Transverse colon (tissue), 4 donors: ENCODE data around the gene LAMB1. TPM values are rescaled to one million over a fixed set of nuclear protein-coding genes. Genes with fewer than 3 reads are reported as not detected.

Experiments
- DNase-seq: peaks from one replicate; pipeline ENCODE4 v3.0.0-alpha.2; 2019
- H3K27ac ChIP-seq, 4 donors: fragments of 200-600 bp; sonication (generic); 2 replicates each; pipeline ENCODE4 v1.5.1; 2016 to 2018; ENCODE audit warnings: inconsistent platforms in 4 of 4
- H3K27me3 ChIP-seq: fragments of 200-600 bp; sonication (generic); 2 replicates; pipeline ENCODE4 v1.5.1; 2017; ENCODE audit warnings: inconsistent platforms
- H3K36me3 ChIP-seq, 4 donors: fragments of 200-600 bp; sonication (generic); 2 replicates each; pipeline ENCODE4 v1.5.1; 2017 to 2019; ENCODE audit warnings: inconsistent platforms in 4 of 4
- H3K4me1 ChIP-seq, 4 donors: fragments of 200-600 bp; sonication (generic); 2 replicates each; pipeline ENCODE4 v1.5.1; 2017 to 2020; ENCODE audit warnings: inconsistent platforms in 4 of 4
- H3K4me3 ChIP-seq, 4 donors: fragments of 200-600 bp; sonication (generic); 1 replicate in 1 of 4; 2 replicates in 3 of 4; pipeline versions ENCODE4 v1.5.1 to v1.6.1; 2017 to 2019; ENCODE audit warnings: inconsistent platforms in 4 of 4
- H3K9me3 ChIP-seq, 2 donors: fragments of 200-600 bp; sonication (generic); 2 replicates each; pipeline ENCODE4 v1.5.1; 2017 to 2019; ENCODE audit warnings: inconsistent platforms in 2 of 2
- CTCF ChIP-seq, 5 experiments: fragments of 200-600 bp in 3 of 5; fragments of 450-650 bp in 2 of 5; sonication (generic) in 3 of 5; IDR thresholded peaks; 1 replicate in 2 of 5; 2 replicates in 3 of 5; pipeline ENCODE4 v1.5.1; 2016 to 2017; ENCODE audit warnings: antibody characterized with exemption in 5 of 5, inconsistent platforms in 3 of 5, mild to moderate bottlenecking in 2 of 5, moderate library complexity in 1 of 5
- EP300 ChIP-seq: sonication (generic); formaldehyde crosslinking; IDR thresholded peaks from one replicate; pipeline ENCODE4 v1.6.1; 2017; ENCODE audit warnings: antibody characterized with exemption, low read depth
- POLR2A ChIP-seq: fragments of 450-650 bp; IDR thresholded peaks from one replicate; pipeline ENCODE4 v1.6.1; 2016; ENCODE audit warnings: antibody characterized with exemption, mild to moderate bottlenecking, moderate library complexity
- POLR2AphosphoS5 ChIP-seq, 3 donors: sonication (generic); formaldehyde crosslinking; IDR thresholded peaks; one replicate each; pipeline ENCODE4 v1.6.1; 2016; ENCODE audit warnings: antibody characterized with exemption in 3 of 3
- WGBS, 2 donors: methylation state at CpG; one replicate each; pipeline ENCODE4 v1.1.5; 2018; ENCODE audit warnings: low coverage in 1 of 2; 5-methylcytosine and 5-hydroxymethylcytosine counted together
- in situ Hi-C, 4 donors: fragments of 200-750 bp; cut with MboI; loops; one replicate each; pipeline versions ENCODE4 v1.15.0 to v1.15.1; 2017; ENCODE audit warnings: low sequenced_read_pairs in 3 of 4, low pct_ligation_motif_present in 1 of 4, low pct_unique_long_range_greater_than_20kb in 1 of 4
- intact Hi-C: fragments of 100-400 bp; cut with DNase I; formaldehyde crosslinking; loops from one replicate; pipeline ENCODE4 v1.15.1; 2023; ENCODE audit warnings: low total_unique reads
- total RNA-seq, 4 donors: library from RNA; depleted of rRNA; stranded (reverse); fragments of >200 nt; gene quantifications; one replicate each; pipeline ENCODE4 v1.1.0, GENCODE V29; 2016

The LAMB1 gene
- total RNA-seq, 4 donors from 2014 or later: 54.2 to 119 (median 90.3) TPM

GRCh38 chr7:107953265-107953923, 49.6 kb downstream of the LAMB1 start:
- in situ Hi-C loops (no loop called here), intact Hi-C loops (no loop called here)
- WGBS, 2 donors: 72 to 75% methylated on average over 10 of the region's 10 CpGs
- DNase-seq: no peak
- peak overlapping the region in 3 of 4 donors; percentile 48 to 61 (median 58) for H3K27ac ChIP-seq
- no peaks in the 10 kb centered on the region for H3K27me3 ChIP-seq
- H3K9me3 ChIP-seq: no peaks in the 10 kb centered on the region
- peaks cover 0 to 12% (median 3%) of the 10 kb centered on the region in 4 donors for H3K36me3 ChIP-seq
- peaks cover 0 to 21% (median 3%) of the 10 kb centered on the region in 4 donors for H3K4me1 ChIP-seq
- no peak for TF ChIP-seq CTCF (IDR thresholded peaks at IDR 0.05)
- TF ChIP-seq EP300: no peak
- TF ChIP-seq POLR2A: no peak
- TF ChIP-seq POLR2AphosphoS5 (IDR thresholded peaks at IDR 0.05): no peak
- H3K4me3 ChIP-seq: no peak overlapping the region

DNA sequence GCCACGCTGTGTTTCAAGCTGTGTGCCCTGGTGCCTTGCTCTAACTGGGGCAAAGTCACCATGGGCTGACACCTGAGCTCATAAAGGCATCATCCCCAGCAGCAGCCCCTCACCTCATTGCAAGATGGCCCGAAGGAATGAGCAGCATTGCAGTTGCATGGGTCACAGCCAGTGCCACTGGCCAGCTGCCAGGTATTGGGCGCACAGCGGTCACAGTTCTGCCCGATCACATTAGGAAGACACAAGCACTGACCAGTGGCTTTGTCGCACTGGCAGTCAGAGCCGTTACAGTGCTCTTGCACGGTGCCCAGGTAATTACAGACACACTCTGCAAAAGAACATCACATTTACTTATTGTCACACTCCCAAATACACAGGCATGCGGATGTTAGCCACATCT, 51.1 kb downstream of the LAMB1 start:
- Histone ChIP-seq H3K27me3 (no peaks in the 10 kb centered on the region), H3K4me3 (no peak overlapping the region), H3K4me1 (peaks cover 0 to 10% (median 0%) of the 10 kb centered on the region in 4 donors), H3K36me3 (peaks cover 0 to 12% (median 3%) of the 10 kb centered on the region in 4 donors), H3K27ac (peak overlapping the region in 3 of 4 donors; percentile 48 to 61 (median 58)), H3K9me3 (no peaks in the 10 kb centered on the region)
- WGBS, 2 donors: 86 to 91% methylated on average over 1 to 9 of the region's 9 CpGs
- no peak for TF ChIP-seq POLR2AphosphoS5 (IDR thresholded peaks at IDR 0.05)
- no peak for TF ChIP-seq EP300
- no peak for TF ChIP-seq CTCF (IDR thresholded peaks at IDR 0.05)
- TF ChIP-seq POLR2A: no peak
- no peak for DNase-seq
- intact Hi-C loops (no loop called here), in situ Hi-C loops (no loop called here)

DNA sequence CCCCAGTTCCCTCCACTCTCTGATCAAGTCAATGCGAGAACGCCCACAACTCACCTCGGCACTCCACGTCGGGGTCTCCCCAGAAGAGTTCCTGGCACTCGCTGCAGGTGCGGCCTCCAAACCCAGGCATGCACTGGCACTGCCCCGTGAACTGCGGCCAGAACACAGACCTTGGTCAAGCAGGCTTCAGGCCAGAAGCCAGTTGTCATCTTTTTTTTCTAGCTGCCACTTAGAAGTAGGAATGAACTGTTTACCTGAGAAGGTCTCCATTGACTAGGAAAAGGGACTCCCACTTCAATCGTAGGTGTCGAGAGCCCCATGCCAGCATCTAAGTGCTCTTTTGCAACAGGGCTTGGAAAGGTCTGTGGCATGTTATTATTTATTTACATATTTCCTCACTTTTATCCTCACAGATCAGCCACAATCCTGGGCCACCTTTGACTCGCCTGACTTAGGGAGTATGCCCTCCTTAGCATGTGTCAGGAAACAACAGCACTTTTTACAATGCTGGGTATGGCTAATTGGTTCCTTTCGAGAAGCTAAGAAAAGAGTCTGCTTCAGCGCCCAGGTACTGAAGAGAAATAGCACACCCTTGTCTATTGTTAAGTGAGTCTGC, 51.7 kb downstream of the LAMB1 start:
- H3K36me3 ChIP-seq: peaks cover 0 to 12% (median 3%) of the 10 kb centered on the region in 4 donors
- H3K9me3 ChIP-seq: no peaks in the 10 kb centered on the region
- 76 to 92% methylated on average over 5 to 14 of the region's 14 CpGs for WGBS, 2 donors
- in situ Hi-C loops: no loop called here
- H3K27me3 ChIP-seq: no peaks in the 10 kb centered on the region
- intact Hi-C loops: no loop called here
- no peak for DNase-seq
- H3K4me3 ChIP-seq: no peak overlapping the region
- peaks cover 0 to 9% (median 0%) of the 10 kb centered on the region in 4 donors for H3K4me1 ChIP-seq
- peak overlapping the region in 2 of 4 donors; percentile 48 to 61 for H3K27ac ChIP-seq
- TF ChIP-seq CTCF (IDR thresholded peaks at IDR 0.05) (no peak), POLR2A (no peak), EP300 (no peak), POLR2AphosphoS5 (IDR thresholded peaks at IDR 0.05) (no peak)

DNA sequence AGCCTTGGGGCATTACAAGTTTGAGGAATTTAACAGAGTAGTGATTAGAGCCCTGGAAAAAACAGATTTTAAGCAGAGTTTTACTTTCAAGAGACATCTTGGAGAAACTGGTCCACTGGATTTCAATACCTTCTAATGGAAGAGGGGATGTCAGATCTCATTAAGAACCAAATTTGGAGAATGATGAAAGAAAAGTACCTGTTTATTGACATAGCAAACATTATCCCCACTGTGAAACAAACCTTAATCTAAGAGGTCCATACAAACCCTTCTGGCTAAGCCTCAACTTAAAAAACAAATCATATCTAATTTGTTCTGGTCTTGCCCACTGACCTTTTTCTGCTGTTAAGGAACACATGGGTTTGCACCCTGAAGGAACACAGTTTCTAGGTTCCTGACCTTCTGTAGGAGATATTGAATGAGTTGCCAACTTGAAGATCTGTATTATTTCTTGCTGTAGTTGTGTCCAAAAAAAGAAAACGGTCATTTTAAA, 53.5 kb downstream of the LAMB1 start:
- peaks cover 0 to 9% (median 0%) of the 10 kb centered on the region in 4 donors for H3K4me1 ChIP-seq
- H3K9me3 ChIP-seq: no peaks in the 10 kb centered on the region
- in situ Hi-C loops (no loop called here), intact Hi-C loops (no loop called here)
- H3K27ac ChIP-seq: peak overlapping the region in 3 of 4 donors; percentile 5 to 48 (median 24)
- no peaks in the 10 kb centered on the region for H3K27me3 ChIP-seq
- H3K4me3 ChIP-seq: no peak overlapping the region
- no peak for TF ChIP-seq CTCF (IDR thresholded peaks at IDR 0.05)
- no peak for TF ChIP-seq EP300
- no peak for TF ChIP-seq POLR2AphosphoS5 (IDR thresholded peaks at IDR 0.05)
- no peak for TF ChIP-seq POLR2A
- peaks cover 0 to 14% (median 3%) of the 10 kb centered on the region in 4 donors for H3K36me3 ChIP-seq
- 61 to 89% methylated on average over 1 of the region's 1 CpG for WGBS, 2 donors
- DNase-seq: no peak
